ENCODE results near the gene ATP6V1G1.
"Not testable (repeated sequence)": the region's sequence is repeated elsewhere in the genome, so short reads cannot be mapped to it uniquely, and the experiment has no call there.

The ATP6V1G1 gene

DNA sequence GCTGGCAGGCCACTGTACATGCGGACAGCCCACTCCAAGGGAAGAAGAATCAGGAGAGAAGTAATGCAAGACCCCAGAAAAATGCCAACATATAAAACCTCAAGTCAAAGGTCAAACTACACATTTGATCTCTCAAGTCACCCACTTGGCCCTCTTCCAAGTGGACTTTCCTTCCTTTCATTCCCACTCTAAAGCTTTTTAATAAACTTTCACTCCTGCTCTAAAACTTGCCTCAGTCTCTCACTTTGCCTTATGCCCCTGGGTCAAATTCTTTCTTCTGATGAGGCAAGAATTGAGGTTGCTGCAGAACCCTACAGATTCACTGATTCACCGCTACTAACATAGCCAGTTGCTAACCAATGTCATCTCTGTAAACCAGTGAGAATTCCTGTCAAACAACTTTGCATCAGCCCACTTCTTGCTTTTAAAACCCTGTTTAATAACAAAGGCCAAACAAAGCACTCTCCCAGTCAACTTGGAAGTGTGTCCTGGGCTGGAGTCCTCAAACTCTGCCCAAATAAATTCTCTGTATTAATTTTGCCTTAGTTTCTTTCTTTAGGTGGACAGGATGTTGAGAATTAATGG, 6.9 kb upstream of the ATP6V1G1 start:
- no peak for DNase-seq (ENCODE audit: low spot score)

DNA sequence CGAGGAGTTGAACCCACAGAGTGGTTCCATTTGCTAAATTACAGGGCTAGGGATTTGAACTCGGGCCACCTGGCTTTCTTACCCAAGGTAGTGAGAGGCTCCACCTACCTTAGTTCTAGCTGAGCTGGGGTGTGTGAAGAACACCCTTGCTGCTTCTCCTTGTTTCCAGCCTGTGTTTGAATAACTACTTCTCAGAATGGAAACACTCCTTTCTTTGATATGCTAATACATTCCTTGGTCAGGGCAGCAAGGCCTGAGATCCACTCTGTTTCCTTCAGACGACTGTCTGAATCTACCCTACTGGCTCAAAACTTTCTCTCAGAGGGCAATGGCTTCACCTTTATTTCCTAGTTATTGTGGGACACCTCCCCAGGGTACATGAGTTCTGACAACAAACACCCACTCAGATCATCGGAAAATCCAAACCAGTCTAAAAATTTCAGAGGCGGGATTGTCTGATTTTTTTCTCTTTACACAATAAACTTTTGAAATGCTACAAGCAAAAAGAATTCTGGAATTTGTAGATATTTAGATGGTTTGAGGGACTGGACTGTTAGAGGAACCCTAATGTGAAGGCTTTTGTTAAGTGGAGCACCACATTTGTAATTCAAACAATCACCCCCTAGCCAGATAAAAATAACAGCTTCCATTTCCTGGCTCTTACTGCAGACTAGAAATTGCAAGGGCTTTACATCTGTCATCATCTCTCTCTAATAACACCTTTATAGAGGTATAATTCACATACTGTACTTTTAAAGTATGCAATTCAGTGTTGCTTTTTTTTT, 4.0 kb upstream of the ATP6V1G1 start:
- DNase-seq (ENCODE audit: low spot score): no peak

DNA sequence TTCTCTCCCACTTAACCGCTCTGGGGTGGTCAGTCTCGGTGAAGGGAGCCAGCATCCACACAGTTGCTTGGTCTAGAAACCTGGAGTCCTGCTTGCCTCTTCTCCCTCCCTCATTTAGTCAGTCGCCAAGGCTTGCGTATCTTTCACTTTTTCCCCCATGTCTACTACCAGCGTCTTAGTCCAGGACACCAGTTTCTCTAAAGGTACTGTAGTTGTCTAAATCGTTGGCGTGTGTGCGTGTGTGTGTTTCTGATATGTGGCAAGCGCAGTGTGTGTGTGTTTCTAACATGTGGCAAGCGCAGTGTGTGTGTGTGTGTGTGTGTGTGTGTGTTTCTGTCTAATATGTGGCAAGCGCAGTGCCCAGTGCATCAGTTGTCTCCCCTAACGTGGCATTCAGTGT, 641 bp downstream of the ATP6V1G1 start:
- DNase-seq (ENCODE audit: low spot score): no peak

DNA sequence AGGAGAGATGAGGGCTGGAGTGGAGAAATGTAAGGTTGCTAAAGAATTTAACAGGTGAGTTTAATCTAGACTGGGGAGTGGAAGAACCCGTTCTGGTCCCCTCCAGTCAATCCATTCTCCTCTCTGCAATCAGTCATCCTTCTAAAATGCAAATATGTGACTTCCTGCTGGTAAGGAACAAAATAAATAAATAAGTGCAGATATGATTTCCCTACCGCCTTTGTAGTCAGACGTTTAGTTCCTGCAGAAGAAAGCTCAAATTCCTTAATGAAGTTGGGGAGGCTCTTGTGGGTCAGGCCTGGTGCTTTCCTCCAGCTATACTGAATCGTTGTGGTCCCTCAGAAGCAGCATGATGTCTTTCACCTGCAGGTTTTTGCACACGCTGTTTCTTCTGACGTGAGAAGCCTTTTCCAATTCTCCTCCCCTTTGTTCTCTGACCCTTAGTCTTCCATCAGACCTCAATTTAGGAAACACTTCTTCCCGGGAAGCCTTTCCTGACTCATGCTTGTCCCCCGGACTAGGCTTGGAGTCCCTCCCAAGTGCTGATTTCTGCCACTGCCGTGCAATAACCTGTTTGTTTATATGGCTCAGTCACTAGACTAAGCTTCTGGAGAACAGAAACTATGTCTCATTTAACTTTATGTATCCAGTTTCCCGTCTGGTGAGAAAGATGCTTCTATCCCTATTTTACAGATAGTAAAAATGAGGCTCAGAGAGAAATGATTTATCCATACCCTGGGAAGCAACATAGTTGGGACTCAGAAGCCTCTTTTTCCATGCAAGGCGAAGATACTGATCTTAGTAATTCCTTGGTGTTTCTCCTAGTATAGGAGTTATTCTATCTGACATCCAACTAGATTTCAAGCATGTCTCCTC, 1.3 kb downstream of the ATP6V1G1 start:
- peak; percentile 46 for DNase-seq (ENCODE audit: low spot score)

DNA sequence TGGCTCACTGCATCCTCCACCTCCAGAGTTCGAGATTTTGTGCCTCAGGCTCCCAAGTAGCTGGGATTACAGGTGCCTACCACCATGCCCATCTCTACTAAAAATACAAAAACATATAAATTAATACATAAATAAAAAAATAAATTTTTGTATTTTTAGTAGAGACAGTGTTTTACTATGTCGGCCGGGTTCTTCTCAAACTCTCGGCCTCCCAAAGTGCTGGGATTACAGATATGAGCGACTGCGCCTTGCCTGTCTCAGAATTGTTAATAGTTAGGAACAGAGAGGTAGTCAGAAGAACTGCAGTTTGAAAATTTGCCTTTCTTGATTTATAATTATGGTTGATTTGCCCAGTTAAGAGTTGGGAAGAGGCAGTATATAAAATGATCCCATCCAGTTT, 2.8 kb downstream of the ATP6V1G1 start:
- no peak for DNase-seq (ENCODE audit: low spot score)

DNA sequence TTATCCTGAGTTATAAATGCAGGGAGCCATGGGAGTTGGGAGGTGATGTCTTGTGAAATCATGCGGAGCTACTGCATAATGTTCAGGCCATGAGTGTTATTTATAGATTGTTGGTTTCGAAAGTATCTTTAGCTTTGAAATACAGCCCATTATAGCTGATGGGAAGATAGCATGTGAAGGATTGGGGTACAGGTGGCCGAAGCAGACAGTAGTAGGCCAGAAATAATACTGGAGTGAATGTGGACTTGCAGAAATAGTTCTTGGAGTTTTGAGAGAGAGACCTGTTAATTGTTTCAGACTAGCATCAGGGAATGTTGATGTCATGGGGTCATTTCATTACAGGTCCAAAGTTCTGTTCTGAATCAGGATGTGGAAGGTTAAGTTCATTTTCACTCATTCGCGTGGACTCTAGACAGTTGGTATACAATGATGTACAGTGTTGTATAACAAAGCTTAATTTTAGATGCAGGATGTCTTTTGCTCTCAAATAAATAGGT, 3.8 kb downstream of the ATP6V1G1 start:
- no peak for DNase-seq (ENCODE audit: low spot score)

DNA sequence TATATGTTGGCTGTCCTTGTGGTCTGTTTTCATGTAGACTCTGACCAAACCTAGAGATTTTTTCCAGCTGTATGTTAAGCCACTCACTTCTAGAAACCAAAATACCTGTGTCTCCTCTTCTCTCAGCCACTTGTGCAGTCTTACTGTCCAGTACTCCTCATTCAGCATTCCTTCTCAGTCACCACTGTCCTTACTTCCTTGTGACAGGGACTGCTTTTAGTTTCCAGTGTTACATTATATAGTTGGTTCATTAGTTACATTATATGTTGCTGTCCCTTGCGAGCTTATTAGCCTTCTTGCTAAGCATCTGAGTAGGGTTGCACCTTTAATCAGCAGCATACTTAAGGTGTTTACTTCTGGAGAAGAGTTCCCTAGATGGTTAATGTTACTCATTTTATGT, 4.3 kb downstream of the ATP6V1G1 start:
- no peak for DNase-seq (ENCODE audit: low spot score)

DNA sequence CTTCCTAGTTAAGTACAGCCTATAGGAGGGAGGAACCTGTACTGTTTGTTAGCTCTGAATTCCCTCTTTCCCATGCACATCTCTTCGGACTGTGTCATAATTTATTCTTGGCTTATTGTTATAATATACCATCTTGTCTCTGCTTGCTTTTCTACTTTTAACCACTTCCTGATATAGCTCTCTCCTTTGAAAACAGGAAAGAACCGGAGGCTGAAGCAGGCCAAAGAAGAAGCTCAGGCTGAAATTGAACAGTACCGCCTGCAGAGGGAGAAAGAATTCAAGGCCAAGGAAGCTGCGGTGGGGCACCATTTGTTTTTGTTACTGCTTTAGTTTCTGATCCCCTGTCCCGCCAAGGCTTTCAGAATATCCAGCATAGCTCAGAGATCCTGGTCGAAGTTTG, 4.8 kb downstream of the ATP6V1G1 start:
- DNase-seq (ENCODE audit: low spot score): no peak

DNA sequence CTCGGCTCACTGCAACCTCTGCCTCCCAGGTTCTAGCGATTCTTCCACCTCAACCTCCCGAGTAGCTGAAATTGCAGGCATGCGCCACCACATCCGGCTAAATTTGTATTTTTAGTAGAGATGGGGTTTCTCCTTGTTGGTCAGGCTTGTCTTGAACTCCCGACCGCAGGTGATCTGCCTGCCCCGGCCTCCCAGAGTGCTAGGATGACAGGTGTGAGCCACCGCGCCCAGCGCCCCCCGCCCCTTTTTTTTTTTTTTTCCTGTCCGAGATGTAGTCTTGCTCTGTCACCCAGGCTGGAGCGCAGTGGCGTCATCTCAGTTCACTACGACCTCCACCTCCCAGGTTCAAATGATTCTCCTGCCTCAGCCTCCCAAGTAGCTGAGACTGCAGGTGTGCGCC, 6.6 kb downstream of the ATP6V1G1 start:
- DNase-seq (ENCODE audit: low spot score): no peak

DNA sequence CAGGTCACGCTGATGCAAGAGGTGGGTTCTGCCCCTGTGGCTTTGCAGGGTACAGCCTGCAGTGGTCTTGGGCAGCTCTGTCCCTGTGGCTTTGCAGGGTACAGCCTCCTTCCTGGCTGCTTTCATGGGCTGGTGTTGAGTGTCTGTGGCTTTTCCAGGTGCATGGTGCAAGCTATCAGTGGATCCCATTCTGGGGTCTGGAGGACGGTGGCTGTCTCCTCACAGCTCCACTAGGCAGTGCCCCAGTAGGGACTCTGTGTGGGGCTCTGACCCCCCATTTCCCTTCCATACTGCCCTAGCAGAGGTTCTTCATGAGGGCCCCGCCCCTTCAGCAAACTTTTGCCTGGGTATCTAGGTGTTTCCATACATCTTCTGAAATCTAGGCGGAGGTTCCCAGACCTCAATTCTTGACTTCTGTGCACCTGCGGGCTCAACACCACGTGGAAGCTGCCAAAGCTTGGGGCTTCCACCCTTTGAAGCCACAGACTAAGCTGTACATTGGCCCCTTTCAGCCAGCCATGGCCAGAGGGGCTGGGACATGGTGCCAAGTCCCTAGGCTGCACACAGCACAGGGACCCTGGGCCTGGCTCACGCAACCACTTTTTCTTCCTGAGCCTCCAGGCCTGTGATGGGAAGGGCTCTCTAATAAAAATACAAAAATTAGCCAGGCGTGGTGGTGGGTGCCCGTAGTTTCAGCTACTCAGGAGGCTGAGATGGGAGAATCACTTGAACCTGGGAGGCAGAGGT, 13.1 kb downstream of the ATP6V1G1 start:
- not testable (repeated sequence) for DNase-seq (ENCODE audit: low spot score)

DNA sequence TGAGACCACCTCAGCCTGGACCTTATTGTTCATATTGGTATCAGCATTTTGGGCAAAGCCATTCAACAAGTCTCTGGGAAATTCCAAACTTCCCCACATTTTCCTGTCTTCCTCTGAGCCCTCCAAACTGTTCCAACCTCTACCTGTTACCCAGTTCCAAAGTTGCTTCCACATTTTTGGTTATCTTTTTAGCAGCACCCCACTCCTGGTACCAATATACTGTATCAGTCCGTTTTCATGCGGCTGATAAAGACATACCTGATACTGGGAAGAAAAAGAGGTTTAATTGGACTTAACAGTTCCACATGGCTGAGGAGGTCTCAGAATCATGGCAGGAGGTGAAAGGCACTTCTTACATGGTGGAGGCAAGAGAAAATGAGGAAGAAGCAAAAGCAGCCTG, 14.2 kb downstream of the ATP6V1G1 start:
- DNase-seq (ENCODE audit: low spot score): not testable (repeated sequence)

DNA sequence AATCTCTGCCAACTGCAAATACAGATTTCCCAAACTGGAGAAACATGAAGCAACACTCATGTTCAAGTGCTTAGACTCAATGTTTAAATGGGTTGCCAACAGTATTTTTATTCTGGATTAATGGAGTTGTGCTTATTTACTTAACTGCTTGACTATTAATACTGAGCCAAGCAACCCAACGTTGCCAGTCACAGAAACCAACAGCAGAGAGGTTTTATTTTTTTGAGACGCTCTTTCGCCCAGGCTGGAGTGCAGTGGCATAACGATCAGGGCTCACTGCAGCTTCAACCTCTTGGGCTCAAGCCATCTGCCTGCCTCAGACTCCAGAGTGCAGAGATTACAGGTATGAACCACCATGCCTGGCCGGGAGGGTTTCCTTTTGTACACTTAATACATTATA, 15.1 kb downstream of the ATP6V1G1 start:
- DNase-seq (ENCODE audit: low spot score): no peak

DNA sequence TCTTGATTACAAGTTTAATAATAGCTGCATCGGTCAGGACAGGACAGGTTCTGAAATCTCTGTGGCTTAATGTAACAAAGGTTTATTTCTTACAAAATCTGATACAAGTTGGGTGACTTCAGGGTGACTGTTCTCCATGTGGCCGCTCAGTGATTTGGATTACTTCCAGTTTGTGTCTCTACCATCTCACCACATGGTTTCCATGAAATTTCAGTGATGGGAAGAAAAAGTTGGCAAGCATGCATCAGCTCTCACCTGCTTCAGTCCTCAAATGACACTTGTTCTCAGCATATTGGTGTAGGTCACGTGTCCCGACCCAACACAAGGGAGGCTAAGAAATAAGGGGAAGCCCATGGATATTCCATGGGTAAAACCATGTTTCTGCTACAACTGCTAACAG, 15.7 kb downstream of the ATP6V1G1 start:
- DNase-seq (ENCODE audit: low spot score): no peak

DNA sequence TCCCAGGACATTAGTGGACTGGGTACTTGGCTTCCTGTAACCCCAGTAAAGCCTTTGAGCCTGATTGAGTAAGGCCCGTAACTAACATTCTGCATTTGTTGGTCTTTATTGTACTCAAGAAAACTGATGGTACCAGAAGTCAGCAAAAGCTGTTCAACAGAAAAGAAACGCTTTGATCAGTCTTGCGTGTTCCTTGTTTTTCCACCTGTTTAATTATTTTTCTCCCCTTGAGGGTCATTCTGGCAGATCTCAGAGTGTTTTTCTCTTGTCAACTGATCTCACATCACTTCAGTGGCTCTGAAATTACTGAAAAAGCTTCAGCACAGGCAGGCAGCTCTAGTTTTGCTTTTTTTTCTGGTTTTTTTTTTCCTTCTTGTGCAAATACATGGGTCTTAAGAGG, 17.4 kb downstream of the ATP6V1G1 start:
- no peak for DNase-seq (ENCODE audit: low spot score)

DNA sequence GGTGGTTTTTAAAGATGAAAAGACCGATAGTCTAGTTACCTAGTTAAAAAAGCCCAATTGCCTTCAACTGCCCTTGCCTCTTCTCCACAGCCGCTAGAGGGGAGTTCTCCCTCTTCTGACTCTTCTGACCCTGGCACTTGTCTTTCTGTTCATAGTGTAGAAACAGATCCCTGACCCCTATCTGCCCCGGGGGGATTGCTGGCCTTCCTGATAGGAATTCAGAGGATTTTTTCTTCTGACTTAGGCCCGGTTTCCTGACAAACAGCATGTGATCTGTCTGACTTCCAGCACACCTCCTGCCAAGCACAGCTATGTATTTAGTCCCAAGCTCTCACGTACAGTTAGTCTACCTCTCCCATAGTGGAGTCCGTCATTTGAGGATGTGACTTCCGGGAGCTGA, 18.5 kb downstream of the ATP6V1G1 start:
- DNase-seq (ENCODE audit: low spot score): no peak

DNA sequence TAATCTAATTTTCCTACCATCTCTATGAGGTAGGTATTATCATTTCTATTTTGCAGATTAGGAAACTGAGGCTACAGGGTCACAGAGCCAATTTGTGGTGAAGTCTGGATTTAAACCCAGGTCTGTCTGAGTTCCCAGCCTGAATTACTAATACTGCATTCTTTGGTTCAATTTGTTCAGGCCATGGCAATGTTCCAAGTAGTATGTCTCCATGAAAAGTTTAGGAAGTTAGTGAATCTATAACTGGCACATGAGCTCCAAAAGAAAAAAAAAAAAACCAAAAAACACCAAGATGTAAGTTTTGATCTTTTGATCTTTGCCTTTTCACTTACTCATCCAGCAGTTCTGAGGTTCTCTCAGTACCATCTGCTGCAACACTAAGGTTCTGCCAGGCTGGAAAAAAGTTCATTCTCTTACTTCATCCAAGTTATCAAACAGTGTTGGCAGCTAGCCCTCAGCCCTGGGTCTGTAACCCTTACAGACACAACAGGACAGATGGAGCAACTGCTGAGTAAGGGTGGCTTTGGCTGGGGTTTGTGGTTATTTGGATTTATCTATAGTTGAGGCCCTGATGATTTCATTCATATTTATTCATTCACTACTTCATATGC, 19.1 kb downstream of the ATP6V1G1 start:
- peak; percentile 76 for DNase-seq (ENCODE audit: low spot score)

DNA sequence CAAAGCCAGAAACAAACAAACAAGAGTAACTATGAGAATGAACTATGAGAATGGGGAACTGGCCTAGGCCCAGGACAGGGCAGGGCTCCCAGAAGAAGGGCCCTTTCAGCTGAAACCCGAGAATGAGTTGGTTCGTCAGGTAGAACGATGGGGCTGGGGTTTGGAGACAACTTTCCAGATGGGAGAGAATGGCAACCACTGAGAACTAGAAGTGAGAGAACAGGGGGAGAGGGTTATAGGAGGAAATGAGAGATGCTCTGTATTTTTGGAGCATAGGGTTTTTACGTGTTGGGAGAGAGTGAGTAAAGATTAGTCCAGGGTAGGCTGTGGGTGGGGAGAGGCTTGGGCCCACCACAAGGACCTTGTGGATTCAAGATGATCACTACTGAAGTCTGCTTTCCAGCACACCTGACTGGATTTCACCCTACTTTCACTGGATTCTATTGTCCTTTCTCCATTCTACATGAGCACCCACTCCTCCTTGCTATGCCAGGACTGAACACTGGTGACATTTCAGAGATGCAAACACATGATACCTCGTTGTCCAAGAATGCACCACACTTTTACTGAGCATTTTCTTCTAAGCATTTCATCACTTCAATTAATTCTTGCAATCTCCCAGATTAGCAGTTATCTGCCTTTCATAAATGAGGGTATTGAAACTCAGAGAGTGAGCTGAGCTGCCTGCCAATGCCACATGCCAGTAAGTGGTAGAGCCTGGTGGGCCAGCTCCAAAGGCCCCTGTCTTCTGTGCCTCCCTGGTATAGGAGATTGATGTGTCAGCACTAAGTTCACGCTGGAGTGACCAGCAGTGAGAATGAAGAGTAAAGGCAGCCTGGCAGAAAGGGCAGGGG, 20.3 kb downstream of the ATP6V1G1 start:
- no peak for DNase-seq (ENCODE audit: low spot score)

DNA sequence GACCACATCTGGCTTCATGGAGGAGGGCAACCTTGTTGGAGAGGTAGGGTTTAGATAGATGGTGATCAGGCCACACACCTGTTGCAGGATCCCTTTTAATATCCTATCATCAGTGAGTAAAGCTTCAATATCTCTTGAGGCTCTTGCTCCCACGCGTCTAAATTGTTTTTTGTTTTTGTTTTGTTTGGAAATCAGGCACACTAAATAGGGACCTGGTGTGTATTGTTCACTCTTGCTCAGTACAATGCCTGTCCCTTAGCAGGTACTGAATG, 20.9 kb downstream of the ATP6V1G1 start:
- no peak for DNase-seq (ENCODE audit: low spot score)

DNA sequence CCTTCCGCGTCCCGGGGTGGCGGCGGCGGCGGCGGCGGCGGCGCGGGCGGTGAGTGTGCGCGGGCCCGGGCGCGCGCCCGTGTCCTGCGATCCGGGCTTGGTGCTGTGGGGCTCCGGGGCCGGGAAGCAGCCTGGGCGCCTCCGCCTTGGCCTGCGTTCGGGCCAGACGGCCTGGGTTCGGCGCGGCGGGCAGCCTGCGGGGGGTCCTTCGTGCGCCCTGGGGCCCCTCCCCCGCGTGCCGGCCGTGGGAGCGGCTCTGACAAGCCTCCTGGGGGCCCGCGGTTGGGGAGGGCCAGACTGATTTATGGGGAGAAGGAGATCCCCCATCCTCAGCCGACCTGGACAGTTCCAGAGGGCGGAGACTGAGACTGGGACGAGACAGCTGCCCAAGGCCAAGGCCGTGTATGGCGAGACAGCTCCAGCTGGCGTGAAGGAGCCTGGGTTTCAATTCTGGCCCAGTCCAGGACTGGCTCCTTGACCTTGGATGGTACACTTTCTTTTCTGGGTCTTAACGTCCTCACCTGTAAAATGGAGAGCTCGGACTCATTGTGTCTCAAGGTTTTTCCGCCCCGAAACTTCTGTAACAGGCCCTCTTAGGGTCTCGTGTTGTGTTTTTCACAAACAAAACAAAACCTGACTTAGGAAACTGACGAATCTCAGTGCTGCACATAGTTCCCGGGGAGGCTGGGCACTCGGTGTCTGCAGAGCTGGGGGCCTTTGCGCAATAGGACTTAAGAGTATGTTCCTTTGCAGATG, 24.1 kb downstream of the ATP6V1G1 start:
- DNase-seq (ENCODE audit: low spot score): peak; percentile 60

DNA sequence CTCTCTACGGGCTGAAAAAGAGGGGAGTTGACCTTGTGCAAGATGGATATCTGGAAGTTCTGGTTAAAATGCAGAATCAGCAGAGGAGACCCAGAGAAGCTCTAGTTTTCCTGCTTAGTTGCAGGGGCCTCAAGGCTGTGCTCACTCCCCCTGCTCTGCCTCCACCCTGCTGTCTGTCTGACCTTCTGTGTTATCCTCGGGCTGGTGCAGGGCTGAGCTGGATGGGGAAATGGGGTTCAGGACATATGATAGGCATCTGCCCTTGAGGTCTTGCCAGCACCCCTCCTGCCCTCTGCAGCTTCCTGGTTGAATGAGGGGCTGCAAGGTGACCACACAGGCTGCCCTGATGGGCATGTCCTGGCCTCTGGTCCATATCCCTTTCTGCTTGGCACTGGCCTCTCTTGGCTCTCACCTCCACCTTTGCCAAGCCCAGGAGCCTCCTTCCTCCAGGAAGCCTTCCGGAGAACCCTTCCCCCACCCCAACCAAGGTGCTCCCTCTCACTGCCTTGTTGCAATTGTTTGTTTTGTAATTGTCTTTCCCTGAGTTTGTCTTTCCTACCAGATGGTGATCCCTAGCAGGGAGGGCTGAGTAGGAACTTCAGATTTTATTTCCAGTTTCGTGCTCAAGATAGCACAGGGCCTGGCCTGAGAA, 24.8 kb downstream of the ATP6V1G1 start:
- DNase-seq (ENCODE audit: low spot score): no peak

Measured in AG08395 (cell line).